GM23248 (cell line): ENCODE data around the gene GABBR1.

ENCODE experiments used
- EZH2 ChIP-seq: fragments of 200-600 bp; sonication (generic); IDR thresholded peaks from 2 replicates; pipeline ENCODE4 v1.6.1; 2018; ENCODE audit warnings: antibody characterized with exemption, mild to moderate bottlenecking; ENCODE audit not compliant: insufficient read depth, poor library complexity, severe bottlenecking
- EZH2phosphoT487 ChIP-seq: fragments of 200-600 bp; sonication (generic); IDR thresholded peaks from 2 replicates; pipeline ENCODE4 v1.6.1; 2018; ENCODE audit warnings: antibody characterized with exemption, moderate library complexity, mild to moderate bottlenecking, low read depth; ENCODE audit not compliant: insufficient read depth

DNA sequence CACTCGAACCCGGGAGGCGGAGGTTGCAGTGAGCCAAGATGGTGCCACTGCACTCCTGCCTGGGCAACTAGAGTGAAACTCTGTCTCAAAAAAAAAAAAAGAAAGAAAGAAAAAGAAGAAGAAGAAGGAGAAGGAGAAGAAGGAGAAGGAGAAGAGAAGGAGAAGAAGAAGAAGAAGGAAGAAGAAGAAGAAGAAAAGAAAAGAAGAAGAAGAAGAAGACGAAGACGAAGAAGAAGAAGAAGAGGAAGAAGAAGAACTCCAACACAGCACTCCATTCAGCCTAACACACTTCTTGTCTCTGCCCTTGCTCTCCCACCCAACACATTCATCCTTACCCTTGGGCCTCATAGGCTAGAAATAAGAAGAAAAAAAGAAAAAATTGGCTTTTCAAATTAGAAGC, 41.0 kb upstream of the GABBR1 start:
- TF ChIP-seq EZH2phosphoT487 (no peak), EZH2 (no peak)
